Smooth muscle cell (in vitro differentiated cells): ENCODE data around the gene LRRC47. TPM values are rescaled to one million over a fixed set of nuclear protein-coding genes. Genes with fewer than 3 reads are reported as not detected.

ENCODE experiments used
- DNase-seq: peaks from one replicate; lab custom pipeline; 2025; ENCODE audit not compliant: unreplicated experiment; lab: John Stamatoyannopoulos, UW
- H2AFZ ChIP-seq: fragments of 200-600 bp; sonication (generic); 2 replicates; pipeline ENCODE4 v1.6.0; 2016; ENCODE audit warnings: antibody characterized with exemption, low read depth, mild to moderate bottlenecking
- H3F3A ChIP-seq: fragments of 200-600 bp; sonication (generic); 2 replicates; pipeline ENCODE4 v1.6.0; 2017; ENCODE audit warnings: antibody characterized with exemption, low read depth
- H3K27ac ChIP-seq: fragments of 200-600 bp; sonication (generic); 2 replicates; pipeline ENCODE4 v1.5.1; 2016; ENCODE audit warnings: low read depth, mild to moderate bottlenecking
- H3K27me3 ChIP-seq: fragments of 200-600 bp; sonication (generic); 2 replicates; pipeline ENCODE4 v1.6.1; 2016; ENCODE audit warnings: low read depth, mild to moderate bottlenecking
- H3K36me3 ChIP-seq: fragments of 200-600 bp; sonication (generic); 2 replicates; pipeline ENCODE4 v1.5.1; 2016; ENCODE audit warnings: low read depth
- H3K4me1 ChIP-seq: fragments of 200-600 bp; sonication (generic); 2 replicates; pipeline ENCODE4 v1.5.1; 2016; ENCODE audit warnings: low read depth
- H3K4me2 ChIP-seq: fragments of 200-600 bp; sonication (generic); 2 replicates; pipeline ENCODE4 v1.6.0; 2016; ENCODE audit warnings: mild to moderate bottlenecking
- H3K4me3 ChIP-seq: fragments of 200-600 bp; sonication (generic); 2 replicates; pipeline ENCODE4 v1.5.1; 2016; ENCODE audit warnings: mild to moderate bottlenecking
- H3K79me2 ChIP-seq: fragments of 200-600 bp; sonication (generic); 2 replicates; pipeline ENCODE4 v1.6.0; 2016; ENCODE audit warnings: low read depth, mild to moderate bottlenecking
- H3K9ac ChIP-seq: fragments of 200-600 bp; sonication (generic); 2 replicates; pipeline ENCODE4 v1.6.0; 2016; ENCODE audit warnings: low read depth
- H3K9me3 ChIP-seq: fragments of 200-600 bp; sonication (generic); replicated peaks from 2 replicates; pipeline ENCODE4 v1.5.1; 2016; ENCODE audit warnings: low read depth
- H4K20me1 ChIP-seq: fragments of 200-600 bp; sonication (generic); 2 replicates; pipeline ENCODE4 v1.6.0; 2016; ENCODE audit warnings: low read depth
- CTCF ChIP-seq: fragments of 200-600 bp; sonication (generic); IDR thresholded peaks from 2 replicates; pipeline ENCODE4 v1.5.1; 2017; ENCODE audit warnings: borderline replicate concordance, mild to moderate bottlenecking, antibody characterized with exemption; ENCODE audit not compliant: insufficient read depth, poor library complexity, severe bottlenecking
- whole genome bisulfite sequencing: methylation state at CpG from one replicate; pipeline ENCODE4 v1.1.7; 2016; ENCODE audit warnings: low lambda C conversion rate; 5-methylcytosine and 5-hydroxymethylcytosine counted together
- polyA plus RNA-seq: library from polyadenylated mRNA; unstranded; fragments of >200 nt; fragmentation: Nextera tagmentation; extraction: Ambion mirVana; gene quantifications from 2 replicates; pipeline ENCODE4 v1.2.1, GENCODE V29; 2016
- total RNA-seq: library from RNA; depleted of rRNA; stranded (reverse); fragments of >200 nt; gene quantifications from 2 replicates; pipeline ENCODE4 v1.2.3, GENCODE V29; 2014

The LRRC47 gene
- total and polyA plus RNA-seq, 2 experiments from 2014 or later: 24.9 to 38.0 TPM

GRCh38 chr1:3774946-3775489 is 21.3 kb downstream of the LRRC47 start:
- Histone ChIP-seq H2AFZ (no peak overlapping the region), H3K79me2 (no peaks in the 10 kb centered on the region), H3K4me2 (peak overlapping the region; percentile 48), H3K4me1 (peaks cover 15% of the 10 kb centered on the region), H4K20me1 (no peaks in the 10 kb centered on the region), H3F3A (peaks cover 3% of the 10 kb centered on the region), H3K36me3 (no peaks in the 10 kb centered on the region), H3K9ac (no peak overlapping the region), H3K9me3 (no peaks in the 10 kb centered on the region), H3K27me3 (no peaks in the 10 kb centered on the region), H3K4me3 (no peak overlapping the region), H3K27ac (no peak overlapping the region)
- DNase-seq: no peak
- TF ChIP-seq CTCF: no peak
- WGBS: 60% methylated on average over 14 of the region's 17 CpGs

DNA sequence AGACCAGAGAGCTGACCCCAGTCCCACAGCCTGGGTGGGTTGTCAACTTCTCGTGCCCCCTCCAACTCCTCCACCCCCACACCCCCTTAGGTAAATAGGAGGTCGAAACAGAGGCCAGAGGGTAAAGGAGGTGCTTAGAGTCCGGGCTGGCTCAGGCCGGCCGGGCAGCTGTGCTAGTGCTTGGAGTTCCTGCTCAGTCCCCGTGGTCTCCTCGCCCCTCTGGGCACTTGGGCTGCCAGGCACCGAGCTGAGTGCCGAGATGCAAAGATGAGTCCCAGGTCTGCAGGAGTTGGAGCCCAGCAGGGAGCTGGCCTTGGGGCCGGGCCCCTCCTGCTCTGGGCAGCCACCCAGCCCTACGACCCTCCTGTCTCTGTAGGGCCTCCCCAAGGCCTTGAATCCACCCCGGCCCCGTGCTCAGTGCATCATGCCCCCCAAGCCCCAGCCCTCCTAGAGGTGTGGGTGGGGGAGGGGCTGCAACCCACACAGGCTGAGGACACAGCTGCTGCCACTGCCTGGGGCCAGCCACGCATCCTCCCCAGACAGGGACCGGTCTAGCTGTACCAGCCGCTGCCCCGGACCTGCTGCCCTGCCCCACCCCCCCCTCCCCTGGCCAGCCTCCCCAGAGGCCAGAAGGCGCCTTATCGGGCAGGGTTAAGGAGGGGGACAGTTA is 21.9 kb downstream of the LRRC47 start:
- H3K4me1 ChIP-seq: peaks cover 15% of the 10 kb centered on the region
- H3F3A ChIP-seq: peaks cover 3% of the 10 kb centered on the region
- no peaks in the 10 kb centered on the region for H3K79me2 ChIP-seq
- H3K4me2 ChIP-seq: peak overlapping the region; percentile 48
- TF ChIP-seq CTCF: no peak
- H3K9ac ChIP-seq: no peak overlapping the region
- H3K36me3 ChIP-seq: no peaks in the 10 kb centered on the region
- no peaks in the 10 kb centered on the region for H3K27me3 ChIP-seq
- DNase-seq: no peak
- WGBS: 88% methylated on average over 17 of the region's 19 CpGs
- no peaks in the 10 kb centered on the region for H4K20me1 ChIP-seq
- no peak overlapping the region for H3K4me3 ChIP-seq
- no peaks in the 10 kb centered on the region for H3K9me3 ChIP-seq
- H2AFZ ChIP-seq: no peak overlapping the region
- no peak overlapping the region for H3K27ac ChIP-seq

DNA sequence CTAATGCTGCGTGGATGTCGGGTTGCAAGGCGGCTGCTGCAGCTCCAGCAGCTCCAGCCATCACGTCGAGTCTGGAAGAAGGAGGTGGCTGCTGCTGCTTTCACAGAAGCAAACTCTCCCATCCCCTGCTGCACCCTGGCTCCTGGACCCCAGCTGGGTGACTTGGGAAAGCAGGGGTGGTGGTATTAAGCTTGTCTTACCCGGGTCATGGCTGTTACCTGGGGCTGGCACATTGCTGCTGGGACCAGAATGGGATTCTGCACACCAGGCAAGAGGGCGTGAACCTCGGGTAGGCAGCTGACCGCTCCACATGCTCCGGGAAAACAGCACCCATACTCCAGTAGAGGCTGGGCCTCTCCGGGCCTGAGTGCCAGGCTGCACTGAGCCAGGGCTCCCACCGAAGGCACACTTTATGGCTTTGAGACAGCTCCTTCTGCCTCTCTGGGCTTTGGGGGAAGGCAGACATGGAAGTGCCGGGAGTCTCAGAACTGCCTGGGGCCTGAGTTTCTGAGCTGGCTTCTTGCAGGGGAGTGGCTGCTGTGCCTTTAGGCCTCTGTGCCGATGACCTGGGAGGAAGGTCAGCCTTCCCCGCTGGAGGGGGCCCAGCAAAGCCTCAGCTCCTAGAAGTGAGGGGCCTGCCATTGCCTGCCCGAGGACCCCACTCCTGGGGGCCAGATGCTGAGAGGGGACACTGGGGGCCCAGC is 22.6 kb downstream of the LRRC47 start:
- Histone ChIP-seq H3F3A (peaks cover 3% of the 10 kb centered on the region), H3K36me3 (no peaks in the 10 kb centered on the region), H3K79me2 (no peaks in the 10 kb centered on the region), H2AFZ (no peak overlapping the region), H4K20me1 (no peaks in the 10 kb centered on the region), H3K9ac (no peak overlapping the region), H3K4me2 (peak overlapping the region; percentile 96), H3K27ac (no peak overlapping the region), H3K9me3 (no peaks in the 10 kb centered on the region), H3K4me3 (peak overlapping the region; percentile 67), H3K27me3 (no peaks in the 10 kb centered on the region), H3K4me1 (peaks cover 15% of the 10 kb centered on the region)
- no peak for DNase-seq
- no peak for TF ChIP-seq CTCF
- 81% methylated on average over 16 of the region's 16 CpGs for WGBS
